GM21423 (cell line): ENCODE data around the gene MED13L.

Experiments
- ATAC-seq: cut with Tn5 transposase; IDR thresholded peaks from one replicate; pipeline ENCODE4 v1.9.1; 2021; ENCODE audit warnings: mild to moderate bottlenecking, moderate library complexity; ENCODE audit not compliant: unreplicated experiment

MED13L gene

GRCh38 chr12:116099652-116100432 lies 177.7 kb downstream of the MED13L start:
- ATAC-seq: no peak

- no peak for ATAC-seq
These were observed 180.6 kb downstream of the MED13L start for GRCh38 chr12:116096874-116097273.

GRCh38 chr12:116094475-116094874 lies 183.0 kb downstream of the MED13L start:
- ATAC-seq: no peak

GRCh38 chr12:116093915-116094314 lies 183.6 kb downstream of the MED13L start:
- ATAC-seq: no peak

- no peak for ATAC-seq
These were observed 184.7 kb downstream of the MED13L start for GRCh38 chr12:116092776-116093175.

GRCh38 chr12:116092162-116092561 lies 185.3 kb downstream of the MED13L start:
- no peak for ATAC-seq

GRCh38 chr12:116091579-116091978 lies 185.9 kb downstream of the MED13L start:
- ATAC-seq: no peak

- no peak for ATAC-seq
These were observed 187.0 kb downstream of the MED13L start for GRCh38 chr12:116090516-116090915.

GRCh38 chr12:116089080-116089479 lies 188.4 kb downstream of the MED13L start:
- ATAC-seq: no peak

- ATAC-seq: no peak
These were observed 189.5 kb downstream of the MED13L start for GRCh38 chr12:116087962-116088361.

- no peak for ATAC-seq
These were observed 190.1 kb downstream of the MED13L start for GRCh38 chr12:116087399-116087798.

GRCh38 chr12:116080415-116080814 lies 197.1 kb downstream of the MED13L start:
- ATAC-seq: no peak

- no peak for ATAC-seq
These were observed 199.1 kb downstream of the MED13L start for GRCh38 chr12:116078396-116078795.

- ATAC-seq: no peak
These were observed 200.1 kb downstream of the MED13L start for GRCh38 chr12:116077431-116077830.

GRCh38 chr12:116076399-116076798 lies 201.1 kb downstream of the MED13L start:
- ATAC-seq: no peak

- no peak for ATAC-seq
These were observed 202.8 kb downstream of the MED13L start for GRCh38 chr12:116074686-116075085.

- ATAC-seq: no peak
These were observed 205.8 kb downstream of the MED13L start for GRCh38 chr12:116071555-116072230.

GRCh38 chr12:116070444-116070843 lies 207.0 kb downstream of the MED13L start:
- ATAC-seq: no peak

- no peak for ATAC-seq
These were observed 207.6 kb downstream of the MED13L start for GRCh38 chr12:116069943-116070342.

GRCh38 chr12:116068853-116069252 lies 208.6 kb downstream of the MED13L start:
- no peak for ATAC-seq

- ATAC-seq: no peak
These were observed 209.1 kb downstream of the MED13L start for GRCh38 chr12:116068371-116068770.

- ATAC-seq: no peak
These were observed 209.6 kb downstream of the MED13L start for GRCh38 chr12:116067892-116068291.
